Calu3 (cell line): ENCODE measurements around the gene TNK2. TPM values are rescaled to one million over a fixed set of nuclear protein-coding genes. Genes with fewer than 3 reads are reported as not detected.
A peak's percentile ranks its signal among the peaks of the same experiment; 100 is the strongest.

Experiments
- BruUV-seq: library from RNA; stranded (reverse); fragments of 400-500 nt; replicated peaks from 2 replicates; lab custom pipeline; 2021; lab: Mats Ljungman, UMichigan
- CTCF ChIA-PET: fragments of 300-600 bp; sonication (Branson Sonifier 250); formaldehyde crosslinking; loops from one replicate; lab custom pipeline; 2022; ENCODE audit warnings: antibody characterized with exemption; lab: Charles Lee
- DNase-seq: peaks from one replicate; pipeline ENCODE4 v3.0.0; 2022
- H3K27ac Mint-ChIP-seq: one replicate; pipeline ENCODE4 v1.8.0; 2022; ENCODE audit warnings: mixed read lengths; ENCODE audit not compliant: unreplicated experiment
- H3K27me3 Mint-ChIP-seq: one replicate; pipeline ENCODE4 v1.8.0; 2022; ENCODE audit warnings: mixed read lengths; ENCODE audit not compliant: unreplicated experiment
- H3K36me3 Mint-ChIP-seq: one replicate; pipeline ENCODE4 v1.8.0; 2022; ENCODE audit warnings: mild to moderate bottlenecking, moderate library complexity, mixed read lengths; ENCODE audit not compliant: insufficient read depth, unreplicated experiment
- H3K4me1 Mint-ChIP-seq: one replicate; pipeline ENCODE4 v1.8.0; 2022; ENCODE audit warnings: mild to moderate bottlenecking, low read depth, mixed read lengths; ENCODE audit not compliant: unreplicated experiment
- H3K4me3 Mint-ChIP-seq: one replicate; pipeline ENCODE4 v1.8.0; 2022; ENCODE audit warnings: mild to moderate bottlenecking, low read depth, moderate library complexity, mixed read lengths; ENCODE audit not compliant: unreplicated experiment
- H3K9me3 Mint-ChIP-seq: one replicate; pipeline ENCODE4 v1.8.0; 2022; ENCODE audit warnings: low read depth, mixed read lengths; ENCODE audit not compliant: unreplicated experiment
- intact Hi-C: fragments of 100-400 bp; cut with micrococcal nuclease; formaldehyde crosslinking; loops from one replicate; pipeline ENCODE4 v1.10.0; 2022; ENCODE audit not compliant: unreplicated experiment
- total RNA-seq: library from RNA; stranded (reverse); gene quantifications from 2 replicates; pipeline ENCODE4 v1.2.3, GENCODE V29; 2022
- TF ChIP-seq, protein P1 (sequence below): fragments of 200-600 bp; IDR thresholded peaks from one replicate; pipeline ENCODE4 v1.8.0; 2022; ENCODE audit warnings: antibody characterized with exemption; ENCODE audit not compliant: unreplicated experiment

TNK2 gene
- total RNA-seq, 1 experiment from 2014 or later: 50.4 TPM

GRCh38 chr3:195893916-195894465 lies 14.4 kb downstream of the TNK2 start:
- CTCF ChIA-PET: interaction anchor here (0.7 to 2.0 kb wide), 13 partner anchors 10 to 972 kb away, joined by 3 to 32 read pairs (median 8); no protein-coding TSS in a partner anchor
- peak overlapping the region; percentile 83 for H3K4me3 Mint-ChIP-seq
- H3K27ac Mint-ChIP-seq: peak overlapping the region; percentile 50
- peaks cover 34% of the 10 kb centered on the region for H3K4me1 Mint-ChIP-seq
- H3K9me3 Mint-ChIP-seq: no peaks in the 10 kb centered on the region
- H3K27me3 Mint-ChIP-seq: no peaks in the 10 kb centered on the region
- no TSS peak for BruUV-seq
- intact Hi-C loops: loop anchor here (1.0 to 2.0 kb wide), 3 partner anchors 19 to 35 kb away; no protein-coding TSS in a partner anchor
- peaks cover 24% of the 10 kb centered on the region for H3K36me3 Mint-ChIP-seq
- DNase-seq: no peak
- TF ChIP-seq, protein P1, sequence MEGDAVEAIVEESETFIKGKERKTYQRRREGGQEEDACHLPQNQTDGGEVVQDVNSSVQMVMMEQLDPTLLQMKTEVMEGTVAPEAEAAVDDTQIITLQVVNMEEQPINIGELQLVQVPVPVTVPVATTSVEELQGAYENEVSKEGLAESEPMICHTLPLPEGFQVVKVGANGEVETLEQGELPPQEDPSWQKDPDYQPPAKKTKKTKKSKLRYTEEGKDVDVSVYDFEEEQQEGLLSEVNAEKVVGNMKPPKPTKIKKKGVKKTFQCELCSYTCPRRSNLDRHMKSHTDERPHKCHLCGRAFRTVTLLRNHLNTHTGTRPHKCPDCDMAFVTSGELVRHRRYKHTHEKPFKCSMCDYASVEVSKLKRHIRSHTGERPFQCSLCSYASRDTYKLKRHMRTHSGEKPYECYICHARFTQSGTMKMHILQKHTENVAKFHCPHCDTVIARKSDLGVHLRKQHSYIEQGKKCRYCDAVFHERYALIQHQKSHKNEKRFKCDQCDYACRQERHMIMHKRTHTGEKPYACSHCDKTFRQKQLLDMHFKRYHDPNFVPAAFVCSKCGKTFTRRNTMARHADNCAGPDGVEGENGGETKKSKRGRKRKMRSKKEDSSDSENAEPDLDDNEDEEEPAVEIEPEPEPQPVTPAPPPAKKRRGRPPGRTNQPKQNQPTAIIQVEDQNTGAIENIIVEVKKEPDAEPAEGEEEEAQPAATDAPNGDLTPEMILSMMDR: no peak

GRCh38 chr3:195893516-195893915 lies 14.8 kb downstream of the TNK2 start:
- peaks cover 34% of the 10 kb centered on the region for H3K4me1 Mint-ChIP-seq
- no TSS peak for BruUV-seq
- TF ChIP-seq, protein P1: no peak
- H3K9me3 Mint-ChIP-seq: no peaks in the 10 kb centered on the region
- DNase-seq: no peak
- CTCF ChIA-PET: interaction anchor here (1.5 to 2.0 kb wide), 3 partner anchors 16 to 32 kb away, joined by 13 to 25 read pairs (median 19); no protein-coding TSS in a partner anchor
- H3K27ac Mint-ChIP-seq: no peak overlapping the region
- H3K27me3 Mint-ChIP-seq: no peaks in the 10 kb centered on the region
- peaks cover 24% of the 10 kb centered on the region for H3K36me3 Mint-ChIP-seq
- intact Hi-C loops: no loop called here
- H3K4me3 Mint-ChIP-seq: peak overlapping the region; percentile 83

GRCh38 chr3:195893044-195893395 lies 15.3 kb downstream of the TNK2 start:
- no TSS peak for BruUV-seq
- TF ChIP-seq, protein P1: no peak
- peaks cover 29% of the 10 kb centered on the region for H3K4me1 Mint-ChIP-seq

GRCh38 chr3:195892105-195893043 lies 16.0 kb downstream of the TNK2 start:
- peaks cover 24% of the 10 kb centered on the region for H3K36me3 Mint-ChIP-seq
- CTCF ChIA-PET: interaction anchor here (0.7 kb wide), 1 partner anchor 33 kb away, joined by 3 read pairs; no protein-coding TSS in a partner anchor
- no peaks in the 10 kb centered on the region for H3K9me3 Mint-ChIP-seq
- H3K4me3 Mint-ChIP-seq: no peak overlapping the region
- intact Hi-C loops: no loop called here
- TF ChIP-seq, protein P1: no peak
- H3K27ac Mint-ChIP-seq: no peak overlapping the region
- DNase-seq: no peak
- BruUV-seq: no TSS peak
- peaks cover 23% of the 10 kb centered on the region for H3K4me1 Mint-ChIP-seq
- no peaks in the 10 kb centered on the region for H3K27me3 Mint-ChIP-seq

More at GRCh38 chr3:195893044-195893395, 15.3 kb downstream of the TNK2 start:
- CTCF ChIA-PET: no interaction called here
- Mint-ChIP-seq H3K27ac (no peak overlapping the region), H3K27me3 (no peaks in the 10 kb centered on the region), H3K36me3 (peaks cover 24% of the 10 kb centered on the region), H3K9me3 (no peaks in the 10 kb centered on the region), H3K4me3 (no peak overlapping the region)
- DNase-seq: no peak
- intact Hi-C loops: no loop called here
